Erythroblast (primary cell): ENCODE measurements around the gene R3HDM4.

ENCODE experiments used
- GATA1 ChIP-seq: IDR thresholded peaks from 2 replicates; pipeline ENCODE4 v1.6.1; 2011; ENCODE audit warnings: low read depth, mild to moderate bottlenecking, control low read depth, low read length, moderate library complexity
- POLR2A ChIP-seq: IDR thresholded peaks from 2 replicates; pipeline ENCODE4 v1.6.1; 2011; ENCODE audit warnings: mild to moderate bottlenecking, low read length

GRCh38 chr19:861756-862580, 51.1 kb downstream of the R3HDM4 start:
- TF ChIP-seq POLR2A, result no peak
- no peak for TF ChIP-seq GATA1
